Tongue (tissue), 2 donors: ENCODE data around the gene AKT1. TPM values are rescaled to one million over a fixed set of nuclear protein-coding genes. Genes with fewer than 3 reads are reported as not detected.
A peak's percentile ranks its signal among the peaks of the same experiment; 100 is the strongest.
"Not testable (repeated sequence)": the region's sequence is repeated elsewhere in the genome, so short reads cannot be mapped to it uniquely, and the experiment has no call there.

Experiments used
- DNase-seq: peaks from one replicate; pipeline ENCODE4 v3.0.0-alpha.2; 2015
- total RNA-seq: library from RNA; depleted of rRNA; stranded (reverse); fragments of >200 nt; gene quantifications from one replicate; pipeline ENCODE4 v1.2.3, GENCODE V29; 2014

AKT1 gene
- total RNA-seq, 1 donor from 2014 or later = 198 TPM

DNA sequence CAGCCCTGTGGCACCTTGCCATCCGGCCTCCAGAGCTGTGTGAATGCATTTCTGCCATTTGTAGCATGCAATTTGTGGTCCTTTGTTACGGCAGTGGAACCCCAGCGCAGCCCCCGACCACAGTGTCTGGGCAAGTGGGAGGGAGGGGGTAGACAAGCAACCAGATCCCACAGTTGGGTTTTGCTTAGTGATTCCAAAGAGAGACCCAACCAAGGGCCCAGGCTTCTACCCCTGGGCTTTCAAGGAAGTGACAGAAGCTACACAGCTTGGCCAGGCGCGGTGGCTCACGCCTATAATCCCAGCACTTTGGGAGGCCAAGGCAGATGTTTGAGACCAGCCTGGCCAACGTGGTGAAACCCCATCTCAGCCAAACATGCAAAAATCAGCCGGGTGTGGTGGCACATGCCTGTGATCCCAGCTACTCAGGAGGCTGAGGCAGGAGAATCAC, 23.2 kb upstream of the AKT1 start:
- DNase-seq = no peak

DNA sequence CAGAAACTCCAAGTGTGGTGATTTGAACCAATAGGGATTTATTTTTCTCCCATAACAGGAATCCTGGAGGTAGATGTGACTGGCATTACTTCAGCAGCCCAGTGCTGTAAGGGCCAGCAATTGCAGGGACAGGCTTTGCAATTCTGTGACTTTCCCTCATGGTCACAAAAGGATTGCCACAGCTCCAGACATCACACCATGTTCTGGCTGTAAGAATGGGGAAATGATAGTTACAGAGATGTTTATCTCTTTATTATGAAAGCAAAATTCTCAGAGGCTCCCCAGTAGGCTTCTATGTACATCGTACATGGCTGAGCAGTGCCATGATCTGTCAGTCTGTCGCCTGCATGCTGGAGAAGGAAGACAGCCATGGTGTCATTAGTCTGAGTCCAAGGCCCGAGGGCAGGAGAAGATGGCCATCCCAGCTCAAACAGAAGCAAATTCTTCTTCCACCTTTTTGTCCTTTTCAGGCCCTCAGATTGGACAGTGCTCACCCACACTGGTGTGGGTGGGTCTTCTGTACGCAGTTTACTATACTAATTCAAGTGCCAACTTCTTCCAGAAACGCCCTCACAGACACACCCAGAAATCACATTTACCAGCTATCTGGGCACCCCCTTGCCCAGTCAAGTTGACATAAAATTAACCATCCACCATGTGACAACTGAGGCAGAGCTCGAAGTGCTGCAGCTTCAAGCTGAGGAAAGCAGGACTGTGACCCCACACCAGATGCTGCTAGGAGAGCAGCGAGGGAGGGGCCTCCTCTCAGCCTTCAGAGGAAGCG, 22.6 kb upstream of the AKT1 start:
- DNase-seq = no peak

DNA sequence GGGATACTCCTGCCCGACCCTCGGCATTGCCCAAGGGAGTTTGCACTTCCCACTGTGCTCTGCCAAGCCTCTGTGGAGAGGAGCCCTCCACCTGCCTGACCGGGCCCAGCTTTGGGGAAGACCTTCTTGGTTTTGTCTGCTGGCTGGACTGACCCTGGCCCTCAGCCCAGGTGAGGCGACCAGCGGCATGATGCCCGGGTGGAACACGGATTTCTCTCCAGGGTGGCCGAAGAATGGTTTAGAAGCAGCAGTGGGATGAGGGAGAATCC, 21.0 kb upstream of the AKT1 start:
- no peak for DNase-seq

DNA sequence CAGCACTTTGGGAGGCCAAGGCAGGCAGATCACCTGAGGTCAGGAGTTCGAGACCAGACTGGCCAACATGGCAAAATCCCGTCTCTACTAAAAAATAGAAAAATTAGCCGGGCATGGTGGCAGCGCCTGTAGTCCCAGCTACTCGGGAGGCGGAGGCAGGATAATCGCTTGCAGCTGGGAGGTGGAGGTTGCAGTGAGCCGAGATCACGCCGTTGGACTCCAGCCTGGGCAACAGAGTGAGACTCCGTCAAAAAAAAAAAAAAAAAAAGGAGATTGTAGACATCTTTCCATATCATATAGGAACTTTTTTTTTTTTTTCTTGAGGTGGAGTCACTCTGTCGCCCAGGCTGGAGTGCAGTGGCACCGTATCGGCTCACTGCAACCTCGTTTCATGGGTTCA, 19.2 kb upstream of the AKT1 start:
- not testable (repeated sequence) for DNase-seq

DNA sequence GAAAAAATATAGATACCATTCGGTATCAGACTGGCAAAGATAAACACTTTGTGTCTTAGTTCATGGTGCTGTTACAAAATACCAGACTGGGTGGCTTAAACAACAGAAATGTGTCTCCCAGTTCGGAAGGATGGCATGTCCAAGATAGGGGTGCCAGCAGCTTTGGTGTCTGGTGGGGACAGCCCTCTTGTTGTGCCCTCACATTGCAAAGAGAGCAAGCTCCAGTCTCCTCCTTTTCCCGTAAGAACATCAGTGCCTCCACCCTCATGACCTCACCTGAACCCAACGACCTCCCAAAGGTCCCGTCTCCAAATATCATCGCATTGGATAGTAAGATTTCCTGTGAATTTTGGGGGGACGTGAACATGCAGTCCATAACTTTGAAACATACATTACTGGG, 17.7 kb upstream of the AKT1 start:
- DNase-seq = no peak

DNA sequence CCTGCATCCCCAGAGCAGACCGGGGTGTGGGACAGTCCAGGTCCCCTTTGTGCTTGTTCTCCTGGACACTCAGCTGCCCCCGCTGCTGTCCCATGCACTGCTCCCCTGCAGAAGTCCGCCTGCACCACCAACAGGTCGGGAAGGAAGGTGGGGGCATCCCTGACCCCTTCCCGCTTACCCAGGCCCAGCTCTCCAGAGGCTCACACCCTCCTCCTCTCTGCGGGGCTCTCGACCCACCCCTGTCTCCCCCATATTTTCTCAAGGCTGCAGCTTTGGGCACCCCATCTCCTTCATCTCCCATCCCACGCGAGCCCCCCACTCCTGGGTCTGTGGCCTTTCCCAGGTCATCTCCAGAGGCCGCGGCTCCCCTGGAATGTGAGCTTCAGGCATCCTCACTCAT, 14.8 kb upstream of the AKT1 start:
- DNase-seq = no peak

DNA sequence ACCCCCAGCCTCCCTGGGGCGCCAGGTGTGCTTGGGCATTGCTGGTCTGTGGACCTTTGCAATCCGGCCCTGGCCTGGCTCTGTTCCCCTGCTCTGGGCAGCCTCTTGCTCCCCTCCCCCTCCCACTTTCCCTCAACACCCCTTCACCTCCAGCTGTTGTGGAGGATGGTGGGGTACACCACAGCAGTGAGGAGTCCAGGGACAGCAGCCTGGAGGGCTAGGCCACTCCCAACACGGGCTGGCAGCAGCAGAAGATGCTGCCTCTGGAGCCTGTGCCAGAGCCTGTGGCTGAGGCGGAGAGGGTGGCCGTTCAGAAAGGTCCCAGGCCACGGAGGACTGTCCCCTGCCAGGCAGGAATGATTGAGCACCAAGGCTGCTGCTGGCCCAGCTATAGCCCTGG, 12.9 kb upstream of the AKT1 start:
- no peak for DNase-seq

DNA sequence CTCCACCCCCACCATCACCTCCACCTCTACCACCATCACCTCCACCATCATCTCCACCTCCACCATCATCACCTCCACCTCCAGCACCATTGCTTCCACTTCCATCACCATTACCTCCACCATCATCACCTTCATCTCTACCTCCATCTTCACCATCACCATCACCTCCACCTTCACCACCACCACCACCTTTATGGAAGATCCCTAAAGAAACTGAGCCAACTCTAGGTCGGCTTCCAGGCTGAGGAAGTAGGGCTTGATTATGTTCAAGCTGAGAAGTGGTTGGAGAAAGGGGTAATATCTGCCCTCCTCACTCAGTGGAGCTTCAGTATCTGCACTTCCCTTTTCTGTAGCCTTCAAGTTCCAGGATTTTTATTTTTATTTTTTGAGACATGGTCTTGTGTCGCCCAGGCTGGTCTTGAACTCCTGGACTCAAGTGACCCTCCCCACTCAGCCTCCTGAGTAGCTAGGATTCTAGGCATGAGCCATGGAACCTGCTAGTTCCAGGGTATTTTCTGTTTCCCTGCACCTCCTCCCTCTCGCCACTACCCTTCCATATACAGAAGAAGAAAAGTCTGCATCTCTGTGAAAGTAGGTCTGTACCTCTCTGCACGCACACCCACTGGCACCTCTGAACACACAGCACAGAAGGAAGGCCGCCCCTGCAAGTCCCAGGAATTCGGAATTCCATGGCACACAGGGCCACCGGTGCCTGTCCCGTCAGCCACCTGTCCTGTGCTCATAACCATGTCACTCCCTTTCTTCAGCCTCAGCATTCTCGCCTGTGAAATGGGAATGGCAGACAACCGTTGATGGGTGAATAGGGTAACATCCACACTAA, 11.3 kb upstream of the AKT1 start:
- DNase-seq = no peak

DNA sequence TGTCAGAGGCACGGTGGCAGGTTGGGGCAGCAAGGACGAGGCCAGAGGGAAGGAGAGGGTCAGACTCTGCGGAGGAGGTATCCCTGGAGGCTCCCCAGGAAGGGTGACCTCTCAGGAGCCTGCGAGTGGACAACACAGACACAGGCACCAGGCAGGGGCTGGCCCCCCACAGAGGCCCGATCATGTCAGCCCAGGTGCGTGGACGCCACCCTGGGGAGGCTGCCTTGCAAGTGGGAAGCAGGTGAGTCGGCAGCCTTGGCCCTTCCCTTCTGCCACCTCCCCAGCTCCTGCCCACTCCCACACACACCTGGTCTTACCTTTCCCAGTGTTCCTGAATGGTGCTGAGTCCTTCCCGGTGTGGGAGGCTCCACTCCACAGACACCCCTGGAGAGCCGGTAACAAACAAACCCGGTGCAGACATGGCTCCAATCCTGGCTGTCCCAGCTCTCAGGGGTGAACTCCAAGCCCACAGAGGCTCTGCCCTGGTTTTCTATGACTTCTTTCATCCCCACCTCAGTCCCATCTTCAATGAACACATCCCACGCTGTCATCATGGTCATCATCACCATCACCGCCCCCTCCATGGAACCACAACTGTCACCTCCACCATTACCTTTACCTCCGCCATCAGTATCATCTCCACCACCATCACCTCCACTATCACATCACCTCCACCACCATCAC, 10.5 kb upstream of the AKT1 start:
- DNase-seq = no peak

DNA sequence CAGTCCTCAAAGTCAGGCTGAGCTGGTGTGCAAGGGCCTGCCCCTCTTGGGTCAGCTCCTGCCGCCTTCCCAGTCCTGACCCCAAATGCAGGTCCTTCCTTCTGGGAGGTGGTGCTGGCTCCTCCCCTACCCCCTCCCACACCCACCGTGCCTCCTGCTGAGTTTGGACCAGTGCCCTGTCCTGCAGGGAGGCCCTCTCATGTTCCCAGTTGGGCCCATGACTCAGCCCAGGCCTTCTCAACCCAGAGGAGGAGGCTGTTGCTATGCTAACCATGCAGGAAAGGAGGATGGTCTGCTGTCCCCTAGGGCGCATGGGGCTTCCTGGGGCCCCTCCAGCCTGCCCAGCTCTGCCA, 9.8 kb upstream of the AKT1 start:
- peak; percentile 58 for DNase-seq

DNA sequence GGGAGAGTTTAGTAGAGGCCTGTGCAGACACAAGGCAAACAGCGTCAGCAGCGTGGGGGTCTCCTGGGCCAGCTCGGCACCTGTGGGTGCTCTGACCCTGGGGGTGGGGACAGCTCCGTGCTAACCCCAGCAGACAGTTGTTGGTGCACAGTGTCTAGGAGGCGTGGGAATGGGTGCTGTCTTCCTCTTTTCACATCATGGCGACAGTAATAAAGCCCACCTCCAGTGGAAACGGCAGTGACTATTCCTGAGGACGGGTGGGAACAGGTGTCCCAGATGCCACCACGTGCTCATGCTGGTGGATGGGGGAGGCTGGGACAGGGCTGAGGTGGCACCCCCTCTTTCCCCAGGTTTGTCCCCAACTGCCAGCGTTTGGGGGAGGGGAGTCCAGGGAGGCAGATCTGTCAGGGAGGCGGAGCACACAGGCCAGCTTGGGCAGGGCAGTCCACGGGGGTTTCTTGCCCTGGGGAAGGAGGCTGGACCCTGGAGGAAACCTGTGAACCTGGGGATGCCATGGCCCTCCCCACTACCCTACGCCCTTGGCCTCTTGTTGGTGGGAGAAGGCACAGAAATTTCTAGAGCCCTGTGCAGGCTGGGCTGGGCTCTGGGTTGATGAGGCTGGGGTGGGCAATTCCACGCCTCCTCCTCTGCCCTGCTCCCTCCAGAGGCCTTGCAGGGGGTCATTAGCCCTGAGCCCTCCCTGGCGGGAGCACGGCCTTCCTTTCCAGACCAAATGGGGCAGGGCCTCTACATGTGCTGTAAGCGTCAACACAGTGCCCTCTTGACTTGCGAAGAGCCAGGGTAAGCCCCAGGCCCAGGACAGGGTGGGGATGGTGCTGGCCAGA, 9.2 kb upstream of the AKT1 start:
- no peak for DNase-seq

DNA sequence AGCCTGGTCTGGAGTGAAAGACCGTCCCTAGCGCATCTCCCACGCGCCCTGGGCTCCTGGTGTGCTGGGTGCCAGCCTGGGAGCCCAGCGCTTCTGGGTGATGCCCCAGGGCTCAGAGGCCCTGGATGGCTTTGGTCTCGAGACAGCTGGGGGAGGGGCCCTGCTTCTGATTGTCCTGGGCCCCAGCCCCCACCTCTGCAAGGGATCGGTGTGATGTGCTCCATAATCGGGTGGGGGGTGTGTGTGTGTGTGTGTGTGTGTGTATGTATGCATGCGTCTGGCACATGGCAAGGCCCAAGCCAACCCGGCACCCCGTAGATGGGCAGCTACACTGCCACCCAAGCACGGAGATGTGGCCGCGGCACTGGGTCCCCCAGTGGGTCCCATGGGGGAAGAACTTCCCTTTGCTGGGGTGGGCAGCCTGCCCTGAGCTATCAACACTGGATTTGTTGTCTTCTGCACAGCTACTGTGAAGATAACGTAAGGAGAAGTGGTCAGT, 8.4 kb upstream of the AKT1 start:
- no peak for DNase-seq

DNA sequence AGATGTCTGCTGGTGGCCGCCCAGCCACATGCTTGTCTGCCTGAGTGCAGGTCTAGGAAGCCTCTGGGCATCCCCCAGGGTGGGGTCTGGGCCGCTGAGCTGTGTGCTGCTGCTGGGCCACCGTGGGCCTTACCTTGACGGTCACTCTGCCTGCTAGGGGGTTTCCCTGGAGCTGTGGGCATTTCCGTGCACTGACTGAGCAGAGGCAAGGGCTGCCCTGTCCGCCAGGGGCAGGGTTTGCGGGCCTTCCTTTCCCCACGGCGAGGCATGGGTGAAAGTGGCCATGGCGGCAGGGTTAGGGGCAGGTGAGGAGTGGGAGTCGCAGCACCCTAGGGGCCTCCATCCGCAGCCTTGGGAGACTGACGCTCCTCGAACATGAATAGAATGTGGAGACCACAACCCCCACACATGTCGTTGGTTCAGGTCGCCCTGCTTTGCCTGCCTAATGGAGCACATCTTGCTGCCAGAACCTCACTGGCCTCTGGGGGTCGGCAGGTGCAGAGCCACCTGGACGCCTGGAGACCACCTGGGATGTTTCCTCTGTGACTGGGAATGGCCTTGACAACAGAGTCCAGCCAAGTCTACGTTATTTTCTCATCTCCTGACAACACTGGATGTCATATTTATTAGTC, 7.8 kb upstream of the AKT1 start:
- DNase-seq = no peak

DNA sequence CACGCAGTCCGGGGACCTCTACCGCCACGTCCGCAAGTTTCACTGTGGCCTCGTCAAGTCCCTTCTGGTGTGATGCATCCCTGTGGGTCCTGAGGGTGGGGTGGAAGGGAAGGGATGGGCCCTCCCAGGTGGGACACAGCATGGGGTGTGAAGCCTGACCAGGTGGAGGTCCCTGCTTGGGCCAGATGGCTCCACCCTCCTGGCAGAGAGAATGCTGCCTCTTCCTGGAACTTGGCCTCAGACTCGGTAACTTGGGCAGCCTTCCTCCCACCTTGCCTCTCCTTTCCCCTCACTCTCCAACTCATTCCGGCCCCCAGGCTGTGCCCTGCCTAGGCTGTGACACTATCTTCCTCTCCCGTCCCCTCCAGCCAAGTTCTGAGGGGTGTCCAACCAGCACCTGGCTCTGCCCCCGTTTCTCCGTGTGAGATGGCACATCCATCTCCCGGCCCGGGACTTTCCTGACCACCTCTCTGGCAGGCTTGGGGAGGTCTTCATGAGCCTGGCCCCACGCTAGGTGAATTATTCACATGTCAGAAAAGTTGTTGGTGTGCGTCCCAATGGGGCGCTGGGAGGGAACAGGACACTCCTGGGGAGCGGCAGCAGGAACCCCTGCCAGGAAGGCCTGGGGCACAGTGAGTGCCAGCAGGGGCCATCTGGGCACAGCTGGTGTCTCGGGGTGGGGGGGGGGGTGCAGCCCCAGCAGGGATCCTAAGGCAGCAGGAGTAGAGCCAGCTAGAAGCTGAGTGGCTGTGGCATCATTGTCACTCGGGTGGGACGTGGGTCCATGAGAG, 7.0 kb upstream of the AKT1 start:
- peak; percentile 48 for DNase-seq

DNA sequence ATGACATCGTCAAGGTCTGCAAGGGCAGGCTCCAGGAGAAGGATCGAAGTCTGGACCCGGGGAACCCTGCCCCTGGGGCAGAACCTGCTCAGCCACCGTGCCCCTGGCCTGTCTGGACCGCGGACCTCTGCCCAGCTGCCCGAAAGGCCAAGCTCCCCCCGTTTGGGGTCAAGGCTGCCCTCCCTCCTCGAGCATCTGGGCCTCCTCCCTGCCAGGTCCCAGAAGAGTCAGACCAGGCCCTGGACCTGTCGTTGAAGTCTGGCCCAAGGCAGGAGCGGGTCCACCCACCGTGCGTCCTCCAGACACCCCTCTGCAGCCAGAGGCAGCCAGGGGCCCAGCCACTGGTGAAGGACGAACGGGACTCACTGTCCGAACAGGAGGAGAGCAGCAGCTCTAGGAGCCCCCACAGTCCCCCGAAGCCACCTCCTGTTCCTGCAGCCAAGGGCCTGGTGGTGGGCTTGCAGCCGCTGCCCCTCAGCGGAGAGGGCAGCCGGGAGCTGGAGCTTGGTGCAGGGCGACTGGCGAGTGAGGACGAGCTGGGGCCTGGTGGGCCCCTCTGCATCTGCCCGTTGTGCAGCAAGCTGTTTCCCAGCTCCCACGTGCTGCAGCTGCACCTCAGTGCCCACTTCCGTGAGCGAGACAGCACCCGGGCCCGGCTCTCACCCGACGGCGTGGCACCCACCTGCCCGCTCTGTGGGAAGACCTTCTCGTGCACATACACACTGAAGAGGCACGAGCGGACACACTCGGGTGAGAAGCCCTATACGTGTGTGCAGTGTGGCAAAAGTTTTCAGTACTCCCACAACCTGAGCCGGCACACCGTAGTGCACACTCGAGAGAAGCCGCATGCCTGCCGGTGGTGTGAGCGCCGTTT, 6.2 kb upstream of the AKT1 start:
- DNase-seq = no peak

DNA sequence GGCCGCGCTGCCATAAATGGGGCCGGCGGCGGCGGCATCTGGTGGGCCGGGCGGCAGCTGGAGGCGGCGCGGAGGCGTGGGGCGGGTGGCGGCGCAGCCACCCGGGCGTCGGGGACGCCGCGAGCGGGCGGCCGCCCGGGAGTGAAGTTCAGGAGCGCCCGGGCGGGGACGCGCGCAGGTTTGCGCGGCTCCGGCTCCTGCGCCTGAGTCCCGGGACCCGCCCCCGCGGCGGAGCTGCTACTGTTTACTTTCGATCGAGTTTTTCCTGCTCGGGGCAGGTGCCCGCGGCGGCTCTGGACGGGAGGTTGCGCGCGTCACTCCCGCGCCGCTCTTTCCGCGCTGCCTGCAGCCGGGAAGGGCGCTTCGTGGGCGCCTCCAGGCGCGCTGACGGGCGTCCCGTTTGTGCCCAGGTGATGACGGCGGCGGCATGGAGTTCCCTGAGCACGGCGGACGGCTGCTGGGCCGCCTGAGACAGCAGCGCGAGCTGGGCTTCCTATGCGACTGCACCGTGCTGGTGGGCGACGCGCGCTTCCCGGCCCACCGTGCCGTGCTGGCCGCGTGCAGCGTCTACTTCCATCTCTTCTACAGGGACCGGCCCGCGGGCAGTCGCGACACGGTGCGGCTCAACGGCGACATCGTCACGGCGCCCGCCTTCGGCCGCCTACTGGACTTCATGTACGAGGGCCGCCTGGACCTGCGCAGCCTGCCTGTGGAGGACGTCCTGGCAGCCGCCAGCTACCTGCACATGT, 5.4 kb upstream of the AKT1 start, which contains the start of gene ZBTB42:
ZBTB42 (plus strand) TSS at position 331 of the 749 bp plus-strand sequence; CDS start at position 428, 97 bp downstream.
- DNase-seq = peak; percentile 78

DNA sequence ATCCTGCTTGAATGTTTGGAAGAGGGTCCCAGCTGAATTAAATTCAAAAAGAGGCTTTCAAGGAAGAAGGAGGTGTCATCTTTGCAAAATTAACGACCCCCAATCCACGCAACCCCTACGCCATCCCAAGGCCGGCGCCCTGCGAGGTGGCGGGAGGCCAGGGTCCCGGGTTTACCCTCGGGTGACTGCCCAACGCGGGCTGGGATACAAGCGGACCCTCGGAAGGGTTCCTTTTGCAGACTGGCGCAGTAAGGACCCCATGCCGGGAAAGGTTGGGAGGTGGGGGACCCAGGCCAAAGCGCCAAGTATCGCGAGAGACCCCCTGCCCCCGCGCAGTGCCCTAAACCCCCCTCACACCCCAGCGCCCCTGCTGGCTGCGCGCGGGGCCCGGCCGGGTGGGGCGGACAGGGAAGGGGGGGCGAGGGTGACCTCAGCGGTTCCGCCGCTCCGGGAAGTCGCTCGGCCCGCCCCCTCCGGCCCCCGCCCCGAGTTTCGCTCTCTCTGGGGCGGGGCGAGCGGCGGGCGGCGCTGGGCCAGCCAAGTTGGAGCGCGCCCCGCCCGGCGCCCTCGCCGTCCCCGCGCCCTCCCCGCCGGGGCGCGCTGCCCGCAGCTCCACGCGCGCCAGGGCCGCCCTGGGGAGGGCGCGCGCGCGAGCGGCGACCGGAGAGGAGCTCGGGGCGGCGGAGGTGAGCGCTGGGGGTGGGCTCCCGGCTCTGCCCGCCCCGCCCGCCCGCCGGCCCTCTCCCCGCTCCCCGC, 4.6 kb upstream of the AKT1 start:
- peak; percentile 92 for DNase-seq
